A549 (cell line): Measurements from ENCODE around the gene OR52E8.

Experiments used
- KDM5A ChIP-seq: fragments of 200-600 bp; sonication (generic); IDR thresholded peaks from 2 replicates; pipeline ENCODE4 v1.6.1; 2016; ENCODE audit warnings: antibody characterized with exemption, mild to moderate bottlenecking
- TF ChIP-seq, protein P1 (sequence below): fragments of 150-350 bp; IDR thresholded peaks from 2 replicates; pipeline ENCODE4 v1.6.1; 2014; ENCODE audit warnings: low read depth, mild to moderate bottlenecking, low read length
- TF ChIP-seq, protein P2 (sequence below): fragments of >200 bp; sonication (Bioruptor Twin); formaldehyde crosslinking; IDR thresholded peaks from 3 replicates; pipeline ENCODE4 v1.5.1; 2016

DNA sequence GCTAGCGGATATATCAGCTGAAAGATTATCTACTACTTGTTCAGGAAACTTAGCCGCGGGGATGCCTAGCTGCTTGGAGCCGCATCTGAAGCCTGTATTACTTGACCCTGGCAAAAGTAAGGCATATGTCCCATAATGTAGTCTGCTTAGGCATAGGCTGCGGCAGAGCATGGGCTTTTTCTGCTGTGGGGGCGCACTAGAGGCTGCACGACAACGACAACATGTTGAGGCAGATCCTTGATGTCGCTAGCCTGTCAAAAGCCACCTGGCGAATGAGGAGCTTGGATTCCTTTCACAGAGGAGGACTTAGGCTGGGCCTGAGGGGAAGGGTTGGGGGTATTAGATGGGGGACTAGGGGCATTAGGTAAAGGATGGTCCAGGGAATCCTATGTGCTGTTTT, 49.9 kb downstream of the OR52E8 start:
- TF ChIP-seq, protein P1, sequence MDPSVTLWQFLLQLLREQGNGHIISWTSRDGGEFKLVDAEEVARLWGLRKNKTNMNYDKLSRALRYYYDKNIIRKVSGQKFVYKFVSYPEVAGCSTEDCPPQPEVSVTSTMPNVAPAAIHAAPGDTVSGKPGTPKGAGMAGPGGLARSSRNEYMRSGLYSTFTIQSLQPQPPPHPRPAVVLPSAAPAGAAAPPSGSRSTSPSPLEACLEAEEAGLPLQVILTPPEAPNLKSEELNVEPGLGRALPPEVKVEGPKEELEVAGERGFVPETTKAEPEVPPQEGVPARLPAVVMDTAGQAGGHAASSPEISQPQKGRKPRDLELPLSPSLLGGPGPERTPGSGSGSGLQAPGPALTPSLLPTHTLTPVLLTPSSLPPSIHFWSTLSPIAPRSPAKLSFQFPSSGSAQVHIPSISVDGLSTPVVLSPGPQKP: no peak
- TF ChIP-seq, protein P2, sequence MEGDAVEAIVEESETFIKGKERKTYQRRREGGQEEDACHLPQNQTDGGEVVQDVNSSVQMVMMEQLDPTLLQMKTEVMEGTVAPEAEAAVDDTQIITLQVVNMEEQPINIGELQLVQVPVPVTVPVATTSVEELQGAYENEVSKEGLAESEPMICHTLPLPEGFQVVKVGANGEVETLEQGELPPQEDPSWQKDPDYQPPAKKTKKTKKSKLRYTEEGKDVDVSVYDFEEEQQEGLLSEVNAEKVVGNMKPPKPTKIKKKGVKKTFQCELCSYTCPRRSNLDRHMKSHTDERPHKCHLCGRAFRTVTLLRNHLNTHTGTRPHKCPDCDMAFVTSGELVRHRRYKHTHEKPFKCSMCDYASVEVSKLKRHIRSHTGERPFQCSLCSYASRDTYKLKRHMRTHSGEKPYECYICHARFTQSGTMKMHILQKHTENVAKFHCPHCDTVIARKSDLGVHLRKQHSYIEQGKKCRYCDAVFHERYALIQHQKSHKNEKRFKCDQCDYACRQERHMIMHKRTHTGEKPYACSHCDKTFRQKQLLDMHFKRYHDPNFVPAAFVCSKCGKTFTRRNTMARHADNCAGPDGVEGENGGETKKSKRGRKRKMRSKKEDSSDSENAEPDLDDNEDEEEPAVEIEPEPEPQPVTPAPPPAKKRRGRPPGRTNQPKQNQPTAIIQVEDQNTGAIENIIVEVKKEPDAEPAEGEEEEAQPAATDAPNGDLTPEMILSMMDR: no peak
- TF ChIP-seq KDM5A: no peak
